Neural cell (in vitro differentiated cells): ENCODE results near the gene AOX1.

Source experiments
- EZH2 ChIP-seq: fragments of 200-600, 300-800 bp; shearing (Covaris generic), sonication (generic); IDR thresholded peaks from 2 replicates; pipeline ENCODE4 v1.6.1; 2014; ENCODE audit warnings: antibody characterized with exemption, low read length, borderline replicate concordance, mild to moderate bottlenecking; ENCODE audit not compliant: insufficient read depth, poor library complexity, severe bottlenecking
- MXI1 ChIP-seq: fragments of 450-650 bp; conservative IDR thresholded peaks from 2 replicates; pipeline ENCODE4 v1.6.1; 2014; ENCODE audit warnings: antibody characterized with exemption, mild to moderate bottlenecking; ENCODE audit not compliant: poor library complexity, severe bottlenecking
- POLR2AphosphoS5 ChIP-seq: IDR thresholded peaks from 2 replicates; pipeline ENCODE4 v1.6.1; 2012
- RAD21 ChIP-seq: fragments of 450-650 bp; conservative IDR thresholded peaks from 2 replicates; pipeline ENCODE4 v1.6.1; 2014; ENCODE audit warnings: antibody characterized with exemption, mild to moderate bottlenecking, moderate library complexity
- SMC3 ChIP-seq: fragments of 450-650 bp; conservative IDR thresholded peaks from 2 replicates; pipeline ENCODE4 v1.6.1; 2014; ENCODE audit warnings: antibody characterized with exemption, mild to moderate bottlenecking, moderate library complexity; ENCODE audit not compliant: poor library complexity
- TAF1 ChIP-seq: IDR thresholded peaks from 2 replicates; pipeline ENCODE4 v1.6.1; 2012; ENCODE audit warnings: low read depth
- TF ChIP-seq, protein P1 (sequence below): fragments of 450-650 bp; IDR thresholded peaks from 2 replicates; pipeline ENCODE4 v1.5.1; 2014; ENCODE audit warnings: antibody characterized with exemption, mild to moderate bottlenecking, moderate library complexity; ENCODE audit not compliant: poor library complexity, severe bottlenecking

DNA sequence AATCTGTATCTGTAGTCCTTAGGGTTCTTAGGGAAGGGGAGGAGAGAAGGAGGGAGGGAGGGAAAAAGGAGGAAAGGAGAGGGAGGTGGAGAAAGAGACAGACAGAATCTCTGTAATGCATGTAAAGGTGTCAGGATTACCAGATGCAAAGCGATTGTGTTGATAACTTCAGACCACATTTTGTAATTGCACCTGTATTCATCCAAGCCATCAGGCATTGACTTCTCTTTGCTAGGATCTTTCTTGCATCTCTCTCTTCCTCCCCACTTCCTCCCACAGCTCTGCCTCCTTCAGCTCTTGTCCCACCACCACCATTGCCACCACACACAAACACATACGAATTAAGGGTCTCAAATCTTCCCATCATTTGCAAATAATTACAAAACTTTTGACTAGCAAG lies 91.4 kb downstream of the AOX1 start:
- TF ChIP-seq, protein P1, sequence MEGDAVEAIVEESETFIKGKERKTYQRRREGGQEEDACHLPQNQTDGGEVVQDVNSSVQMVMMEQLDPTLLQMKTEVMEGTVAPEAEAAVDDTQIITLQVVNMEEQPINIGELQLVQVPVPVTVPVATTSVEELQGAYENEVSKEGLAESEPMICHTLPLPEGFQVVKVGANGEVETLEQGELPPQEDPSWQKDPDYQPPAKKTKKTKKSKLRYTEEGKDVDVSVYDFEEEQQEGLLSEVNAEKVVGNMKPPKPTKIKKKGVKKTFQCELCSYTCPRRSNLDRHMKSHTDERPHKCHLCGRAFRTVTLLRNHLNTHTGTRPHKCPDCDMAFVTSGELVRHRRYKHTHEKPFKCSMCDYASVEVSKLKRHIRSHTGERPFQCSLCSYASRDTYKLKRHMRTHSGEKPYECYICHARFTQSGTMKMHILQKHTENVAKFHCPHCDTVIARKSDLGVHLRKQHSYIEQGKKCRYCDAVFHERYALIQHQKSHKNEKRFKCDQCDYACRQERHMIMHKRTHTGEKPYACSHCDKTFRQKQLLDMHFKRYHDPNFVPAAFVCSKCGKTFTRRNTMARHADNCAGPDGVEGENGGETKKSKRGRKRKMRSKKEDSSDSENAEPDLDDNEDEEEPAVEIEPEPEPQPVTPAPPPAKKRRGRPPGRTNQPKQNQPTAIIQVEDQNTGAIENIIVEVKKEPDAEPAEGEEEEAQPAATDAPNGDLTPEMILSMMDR, result no peak
- TF ChIP-seq EZH2 (no peak), POLR2AphosphoS5 (no peak), SMC3 (no peak), TAF1 (no peak), MXI1 (no peak), RAD21 (no peak)
